ENCODE data around the gene TMSB4X.

- TF ChIP-seq CTCF (IDR thresholded peaks at IDR 0.05): no peak
- no peak for TF ChIP-seq REST (IDR thresholded peaks at IDR 0.05; ENCODE audit: insufficient read depth in 1 of 2, low read depth in 2 of 2, low read length in 1 of 2)
- TF ChIP-seq POLR2AphosphoS5 (IDR thresholded peaks at IDR 0.05; ENCODE audit: low read depth, low read length): peak; percentile 40; the same call in 1 of the 2 replicates
- TF ChIP-seq SIN3A (IDR thresholded peaks at IDR 0.05; ENCODE audit: borderline replicate concordance, insufficient read depth, low read depth, low read length): no peak
Measured at GRCh38 chrX:12975670-12975965, 708 bp downstream of the TMSB4X start.

Data from Panc1 (cell line).